SU-DHL-6 (cell line): Measurements from ENCODE around the gene CLEC4C.

Source experiments
- H2AFZ ChIP-seq: fragments of 200-600 bp; sonication (generic); 2 replicates; pipeline ENCODE4 v1.6.1; 2014; ENCODE audit warnings: low read depth, mild to moderate bottlenecking, moderate library complexity, mixed read lengths, antibody characterized with exemption, low read length; ENCODE audit not compliant: severe bottlenecking
- H3F3A ChIP-seq: fragments of 200-600 bp; shearing (Covaris generic); 2 replicates; pipeline ENCODE4 v1.6.0; 2016; ENCODE audit warnings: antibody characterized with exemption, mild to moderate bottlenecking; ENCODE audit not compliant: insufficient read depth
- H3K27ac ChIP-seq: fragments of 200-600 bp; sonication (generic); 2 replicates; pipeline ENCODE4 v1.5.1; 2016; ENCODE audit warnings: low read depth, mild to moderate bottlenecking, low read length, moderate library complexity, mixed read lengths
- H3K27me3 ChIP-seq: fragments of 200-600 bp; sonication (generic), shearing (Covaris generic); 2 replicates; pipeline ENCODE4 v1.6.0; 2014; ENCODE audit warnings: mild to moderate bottlenecking, low read length
- H3K36me3 ChIP-seq: fragments of 200-600 bp; sonication (generic); 2 replicates; pipeline ENCODE4 v1.6.1; 2014; ENCODE audit warnings: mild to moderate bottlenecking, low read length, mixed read lengths
- H3K4me2 ChIP-seq: fragments of 300-600, 200-600 bp; shearing (Covaris generic), sonication (generic); 2 replicates; pipeline ENCODE4 v1.6.0; 2014; ENCODE audit warnings: low read length, low read depth, mild to moderate bottlenecking; ENCODE audit not compliant: poor library complexity, severe bottlenecking
- H3K4me3 ChIP-seq: fragments of 200-600 bp; sonication (generic); 2 replicates; pipeline ENCODE4 v1.5.1; 2014; ENCODE audit warnings: antibody characterized with exemption, low read length, mild to moderate bottlenecking, mixed read lengths; ENCODE audit not compliant: insufficient read depth, poor library complexity, severe bottlenecking
- H3K79me2 ChIP-seq: fragments of 200-600 bp; sonication (generic); 2 replicates; pipeline ENCODE4 v1.6.1; 2014; ENCODE audit warnings: mild to moderate bottlenecking, low read length, moderate library complexity; ENCODE audit not compliant: insufficient read depth
- H3K9ac ChIP-seq: fragments of 200-600 bp; sonication (generic); 2 replicates; pipeline ENCODE4 v1.7.0; 2014; ENCODE audit warnings: mild to moderate bottlenecking, low read length
- H3K9me2 ChIP-seq: fragments of 200-600 bp; sonication (generic); replicated peaks from 2 replicates; pipeline ENCODE4 v1.6.1; 2014; ENCODE audit warnings: low read length; ENCODE audit not compliant: insufficient read depth
- H3K9me3 ChIP-seq: fragments of 200-600 bp; sonication (generic); 2 replicates; pipeline ENCODE4 v1.6.1; 2014; ENCODE audit warnings: low read length, mixed read lengths; ENCODE audit not compliant: insufficient read depth
- H4K20me1 ChIP-seq: fragments of 200-600 bp; sonication (generic); 2 replicates; pipeline ENCODE4 v1.6.1; 2014; ENCODE audit warnings: low read depth, mild to moderate bottlenecking, antibody characterized with exemption, low read length, moderate library complexity, mixed read lengths
- CTCF ChIP-seq: fragments of 200-600 bp; sonication (generic); IDR thresholded peaks from one replicate; pipeline ENCODE4 v1.5.1; 2017; ENCODE audit warnings: antibody characterized with exemption, mild to moderate bottlenecking, low read length, moderate library complexity; ENCODE audit not compliant: insufficient read depth, poor library complexity, severe bottlenecking
- EZH2phosphoT487 ChIP-seq: fragments of 200-600 bp; sonication (generic), shearing (Covaris generic); conservative IDR thresholded peaks from 2 replicates; pipeline ENCODE4 v1.6.1; 2018; ENCODE audit warnings: mild to moderate bottlenecking, antibody characterized with exemption, low read length, moderate library complexity, mixed read lengths

Gene CLEC4C

GRCh38 chr12:7695237-7695560, 52.0 kb downstream of the CLEC4C start:
- Histone ChIP-seq H3K9ac (no peak overlapping the region), H3K79me2 (no peaks in the 10 kb centered on the region), H3K27ac (no peak overlapping the region)

GRCh38 chr12:7694556-7695236, 52.5 kb downstream of the CLEC4C start:
- no peak overlapping the region for H3K9ac ChIP-seq
- H3K9me3 ChIP-seq = no peaks in the 10 kb centered on the region
- H3F3A ChIP-seq = no peaks in the 10 kb centered on the region
- no peaks in the 10 kb centered on the region for H4K20me1 ChIP-seq
- no peak overlapping the region for H2AFZ ChIP-seq
- no peak for TF ChIP-seq CTCF
- no peak for TF ChIP-seq EZH2phosphoT487
- H3K79me2 ChIP-seq = no peaks in the 10 kb centered on the region
- H3K9me2 ChIP-seq = no peaks in the 10 kb centered on the region
- no peaks in the 10 kb centered on the region for H3K36me3 ChIP-seq
- H3K27me3 ChIP-seq = no peaks in the 10 kb centered on the region
- H3K27ac ChIP-seq = no peak overlapping the region
- no peak overlapping the region for H3K4me2 ChIP-seq
- no peak overlapping the region for H3K4me3 ChIP-seq

More at GRCh38 chr12:7695237-7695560, 52.0 kb downstream of the CLEC4C start:
- no peaks in the 10 kb centered on the region for H4K20me1 ChIP-seq
- H3K9me2 ChIP-seq = no peaks in the 10 kb centered on the region
- H3K4me3 ChIP-seq = no peak overlapping the region
- H3K36me3 ChIP-seq = no peaks in the 10 kb centered on the region
- H2AFZ ChIP-seq = no peak overlapping the region
- no peak for TF ChIP-seq EZH2phosphoT487
- TF ChIP-seq CTCF = no peak
- no peaks in the 10 kb centered on the region for H3K27me3 ChIP-seq
- no peak overlapping the region for H3K4me2 ChIP-seq
- H3F3A ChIP-seq = no peaks in the 10 kb centered on the region
- H3K9me3 ChIP-seq = no peaks in the 10 kb centered on the region

- no peaks in the 10 kb centered on the region for H3K79me2 ChIP-seq
- H2AFZ ChIP-seq = no peak overlapping the region
- H3F3A ChIP-seq = no peaks in the 10 kb centered on the region
- no peak overlapping the region for H3K4me3 ChIP-seq
- TF ChIP-seq CTCF = no peak
- TF ChIP-seq EZH2phosphoT487 = no peak
- no peaks in the 10 kb centered on the region for H3K9me2 ChIP-seq
- no peak overlapping the region for H3K4me2 ChIP-seq
- H3K9me3 ChIP-seq = no peaks in the 10 kb centered on the region
- H3K27ac ChIP-seq = no peak overlapping the region
- no peaks in the 10 kb centered on the region for H4K20me1 ChIP-seq
- H3K27me3 ChIP-seq = no peaks in the 10 kb centered on the region
- H3K36me3 ChIP-seq = no peaks in the 10 kb centered on the region
- H3K9ac ChIP-seq = no peak overlapping the region
These were observed 53.4 kb downstream of the CLEC4C start for GRCh38 chr12:7693793-7694192.
